K562 (cell line): ENCODE measurements around the gene RNU11. TPM values are rescaled to one million over a fixed set of nuclear protein-coding genes. Genes with fewer than 3 reads are reported as not detected.

Experiments used
- MTA2 ChIP-seq: fragments of 450-650 bp; IDR thresholded peaks from 2 replicates; pipeline ENCODE4 v1.6.1; 2016; ENCODE audit warnings: low read depth
- NBN ChIP-seq: fragments of 450-650 bp; IDR thresholded peaks from 2 replicates; pipeline ENCODE4 v1.6.1; 2016; ENCODE audit warnings: low read depth, mild to moderate bottlenecking
- UBTF ChIP-seq, 2 experiments: IDR thresholded peaks; 2 replicates each; pipeline ENCODE4 v1.6.1; 2012; ENCODE audit warnings: improper control_type of control experiment in 2 of 2, low read depth in 2 of 2, low read length in 2 of 2, borderline replicate concordance in 1 of 2
- ZBTB9 ChIP-seq: fragments of 450-650 bp; formaldehyde crosslinking; IDR thresholded peaks from 2 replicates; pipeline ENCODE4 v1.4.0; 2020; ENCODE audit warnings: mild to moderate bottlenecking, moderate library complexity
- ZNF263 ChIP-seq: sonication (generic); formaldehyde crosslinking; IDR thresholded peaks from 2 replicates; pipeline ENCODE4 v1.8.0; 2022; ENCODE audit warnings: mild to moderate bottlenecking, missing genetic modification reagents, borderline replicate concordance
- ZNF318 ChIP-seq, 2 experiments: fragments of 450-650 bp; IDR thresholded peaks; 2 replicates each; pipeline ENCODE4 v1.6.1; 2016; ENCODE audit warnings: mild to moderate bottlenecking in 2 of 2, borderline replicate concordance in 1 of 2, low read depth in 1 of 2, moderate library complexity in 1 of 2
- ZNF408 ChIP-seq: fragments of 250-450 bp; sonication (Bioruptor Pico); IDR thresholded peaks from 2 replicates; pipeline ENCODE4 v1.4.0; 2020; ENCODE audit warnings: low read depth, mild to moderate bottlenecking, moderate library complexity
- ZNF592 ChIP-seq: fragments of 450-650 bp; IDR thresholded peaks from 2 replicates; pipeline ENCODE4 v1.6.1; 2017; ENCODE audit warnings: antibody characterized with exemption, mild to moderate bottlenecking
- ZNF785 ChIP-seq: fragments of 250-450 bp; sonication (Bioruptor Pico); IDR thresholded peaks from 2 replicates; pipeline ENCODE4 v1.4.0; 2020; ENCODE audit warnings: mild to moderate bottlenecking
- polyA plus RNA-seq, 8 experiments: library from polyadenylated mRNA; depleted of rRNA in 4 of 8; stranded (reverse) in 5 of 8; unstranded in 3 of 8; fragments of >200 nt; fragmentation: Nextera tagmentation in 2 of 8; fragmentation: Illumina TruSeq in 1 of 8; extraction: Ambion mirVana in 2 of 8; extraction: Trizol in 1 of 8; gene quantifications; 2 replicates each; pipeline versions ENCODE4 v1.2.1 to v1.2.3, GENCODE V29; 2011 to 2014; ENCODE audit warnings: inconsistent platforms in 1 of 8, missing spikeins in 1 of 8
- total RNA-seq, 7 experiments: library from RNA; depleted of rRNA in 6 of 7; stranded (reverse); fragments of >200 nt in 6 of 7; fragmentation: Illumina TruSeq in 2 of 7; extraction: Trizol in 2 of 7; gene quantifications; 2 replicates each; pipeline versions ENCODE4 v1.2.1 to v1.2.3, GENCODE V29; 2011 to 2021; ENCODE audit warnings: low replicate concordance in 1 of 7

Gene RNU11
- total and polyA plus RNA-seq, 9 of the 15 experiments (the other 6 are each of a cell fraction or from before 2014, with no cell fraction given): not detected

DNA sequence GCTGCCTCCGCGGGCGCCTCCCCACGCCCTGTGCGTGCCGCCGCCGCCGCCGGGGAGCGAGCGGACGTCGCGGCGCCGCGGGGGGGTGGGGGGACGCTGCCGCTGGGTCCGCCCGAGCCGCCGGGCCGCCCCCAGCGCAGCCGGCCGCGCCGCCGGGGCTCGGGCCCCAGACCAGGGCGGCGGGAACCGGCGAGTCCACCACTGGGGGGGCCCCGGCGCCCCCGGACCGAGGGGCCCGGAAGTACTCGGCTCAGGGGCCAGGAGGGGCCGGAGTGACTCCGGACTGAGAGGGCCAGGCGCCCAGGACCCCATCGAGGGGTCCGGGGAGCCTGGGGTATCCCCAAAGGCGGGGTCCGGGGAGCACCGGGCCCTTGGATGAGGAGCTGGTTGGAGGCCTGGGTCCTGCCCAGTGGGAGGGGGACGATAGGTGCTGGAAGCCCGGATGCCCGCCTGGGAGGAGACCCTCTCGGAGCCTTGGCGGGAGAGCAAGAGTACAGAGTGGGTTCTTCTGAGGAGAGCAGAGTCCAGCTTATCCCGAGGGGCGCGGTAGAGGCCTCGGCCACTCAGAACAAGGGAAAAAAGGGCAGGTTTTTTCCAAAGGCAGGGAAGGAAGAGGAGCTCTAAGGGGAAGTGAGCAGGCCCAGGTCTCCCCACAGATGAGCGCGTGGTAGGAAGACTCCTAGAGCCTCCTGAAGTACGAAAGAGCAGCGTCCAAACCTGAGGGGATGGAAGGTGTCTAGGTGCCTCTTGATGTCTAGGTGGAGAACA is 20.7 kb downstream of the RNU11 start (continued):
- TF ChIP-seq UBTF (IDR thresholded peaks at IDR 0.05; ENCODE audit: borderline replicate concordance in 1 of 2, low read depth in 2 of 2, low read length in 2 of 2): 0 out of 4 replicates have a peak, but pooled peaks of 1 of the 2 experiments have one; percentile 10
- no peak for TF ChIP-seq ZNF592
- no peak for TF ChIP-seq ZNF408 (CRISPR knock-in tag)
- peak in 1 of 2 experiments; percentile 35; a peak in 1 of 4 replicates for TF ChIP-seq ZNF318 (IDR thresholded peaks at IDR 0.05; ENCODE audit: borderline replicate concordance in 1 of 2, low read depth in 1 of 2)
- TF ChIP-seq ZBTB9 (CRISPR knock-in tag): 0 out of 2 replicates have a peak, but pooled peaks have one; percentile 56
- no peak for TF ChIP-seq NBN
- TF ChIP-seq ZNF785: no peak
- TF ChIP-seq ZNF263: peak; percentile 36; the same call in 1 of the 2 replicates
- no peak for TF ChIP-seq MTA2
